ENCODE results near the gene CD300A.

The CD300A gene

GRCh38 chr17:74441537-74441936 is 24.9 kb upstream of the CD300A start:
- DNase-seq: no peak

- DNase-seq: no peak
These were observed 24.2 kb upstream of the CD300A start for GRCh38 chr17:74442291-74442669.

- DNase-seq: peak; percentile 91
These were observed 23.5 kb upstream of the CD300A start for GRCh38 chr17:74442670-74443515.

DNA sequence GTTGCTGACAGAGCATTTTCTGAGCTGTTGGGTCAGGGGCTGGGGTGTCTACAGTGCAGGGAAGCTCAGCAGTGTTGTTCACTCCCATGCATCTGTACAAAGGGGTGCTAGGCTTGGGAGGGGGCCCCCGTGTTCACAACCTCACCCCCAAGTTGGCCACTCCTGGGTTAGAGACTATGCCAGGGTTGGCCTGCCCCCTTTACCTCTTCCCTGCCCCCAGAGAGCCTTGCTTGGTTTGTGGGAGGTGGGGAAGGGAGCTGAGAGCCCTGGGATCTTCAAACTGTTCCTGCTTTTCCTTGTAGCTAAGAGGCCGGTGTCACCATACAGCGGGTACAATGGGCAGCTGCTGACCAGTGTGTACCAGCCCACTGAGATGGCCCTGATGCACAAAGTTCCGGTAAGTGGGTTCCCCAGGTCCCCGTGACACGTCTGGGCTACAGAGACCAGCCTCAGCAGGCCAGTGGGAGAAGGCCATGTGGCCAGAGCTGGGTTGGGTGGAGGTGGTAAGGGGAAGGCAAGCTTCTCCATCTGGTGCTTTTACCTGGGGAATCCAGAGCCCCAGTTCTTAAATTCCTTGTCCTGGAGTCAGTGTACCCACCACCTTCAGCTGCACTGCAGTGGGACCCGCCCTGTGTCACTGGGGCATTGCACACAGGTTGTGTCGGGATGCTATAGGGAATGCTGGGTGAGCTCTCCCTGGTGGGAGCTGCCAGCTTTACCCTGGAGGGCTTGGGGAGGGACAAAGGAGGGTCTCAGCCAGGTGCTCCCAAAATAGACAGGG is 22.7 kb upstream of the CD300A start:
- no peak for DNase-seq

- no peak for DNase-seq
These were observed 22.0 kb upstream of the CD300A start for GRCh38 chr17:74444406-74444805.

DNA sequence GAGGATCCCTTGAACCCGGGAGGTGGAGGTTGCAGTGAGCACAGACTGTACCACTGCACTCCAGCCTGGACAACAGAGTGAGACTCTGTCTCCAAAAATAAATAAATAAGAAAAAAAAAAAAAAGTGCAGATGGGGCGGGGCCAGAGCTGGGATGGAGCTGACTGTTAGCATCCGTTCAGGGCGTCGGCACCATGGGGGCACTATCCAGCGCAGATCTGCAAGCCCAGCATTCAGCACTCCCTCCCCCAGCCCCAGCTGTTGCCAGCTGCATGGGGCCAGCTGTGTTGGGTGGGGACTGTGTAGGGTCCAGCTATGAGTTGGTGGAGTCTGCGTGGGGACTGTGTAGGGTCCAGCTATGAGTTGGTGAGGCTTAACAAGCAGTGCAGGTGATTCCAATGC is 21.3 kb upstream of the CD300A start:
- DNase-seq: no peak

DNA sequence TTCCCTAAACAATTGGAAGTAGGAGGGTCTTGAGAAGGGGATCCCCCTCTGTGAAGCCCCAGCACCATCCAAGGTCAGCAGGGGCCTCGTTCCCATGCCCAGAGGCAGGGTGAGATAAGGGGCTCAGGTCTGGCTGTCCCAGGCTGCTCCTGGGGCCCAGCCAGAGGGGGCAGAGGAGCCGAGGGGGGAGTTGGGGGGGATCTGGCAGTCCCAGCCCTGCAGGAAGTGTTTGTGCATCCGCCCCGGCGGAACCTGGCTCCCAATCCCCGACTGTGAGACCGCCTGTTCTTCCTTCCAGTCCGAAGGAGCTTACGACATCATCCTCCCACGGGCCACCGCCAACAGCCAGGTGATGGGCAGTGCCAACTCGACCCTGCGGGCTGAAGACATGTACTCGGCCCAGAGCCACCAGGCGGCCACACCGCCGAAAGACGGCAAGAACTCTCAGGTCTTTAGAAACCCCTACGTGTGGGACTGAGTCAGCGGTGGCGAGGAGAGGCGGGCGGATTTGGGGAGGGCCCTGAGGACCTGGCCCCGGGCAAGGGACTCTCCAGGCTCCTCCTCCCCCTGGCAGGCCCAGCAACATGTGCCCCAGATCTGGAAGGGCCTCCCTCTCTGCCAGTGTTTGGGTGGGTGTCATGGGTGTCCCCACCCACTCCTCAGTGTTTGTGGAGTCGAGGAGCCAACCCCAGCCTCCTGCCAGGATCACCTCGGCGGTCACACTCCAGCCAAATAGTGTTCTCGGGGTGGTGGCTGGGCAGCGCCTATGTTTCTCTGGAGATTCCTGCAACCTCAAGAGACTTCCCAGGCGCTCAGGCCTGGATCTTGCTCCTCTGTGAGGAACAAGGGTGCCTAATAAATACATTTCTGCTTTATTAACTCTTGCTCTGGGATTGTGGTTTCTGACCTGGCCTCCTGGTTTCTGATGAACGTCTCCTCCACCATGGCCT is 19.6 kb upstream of the CD300A start:
- no peak for DNase-seq

- DNase-seq: no peak
These were observed 18.7 kb upstream of the CD300A start for GRCh38 chr17:74447628-74448159.

DNA sequence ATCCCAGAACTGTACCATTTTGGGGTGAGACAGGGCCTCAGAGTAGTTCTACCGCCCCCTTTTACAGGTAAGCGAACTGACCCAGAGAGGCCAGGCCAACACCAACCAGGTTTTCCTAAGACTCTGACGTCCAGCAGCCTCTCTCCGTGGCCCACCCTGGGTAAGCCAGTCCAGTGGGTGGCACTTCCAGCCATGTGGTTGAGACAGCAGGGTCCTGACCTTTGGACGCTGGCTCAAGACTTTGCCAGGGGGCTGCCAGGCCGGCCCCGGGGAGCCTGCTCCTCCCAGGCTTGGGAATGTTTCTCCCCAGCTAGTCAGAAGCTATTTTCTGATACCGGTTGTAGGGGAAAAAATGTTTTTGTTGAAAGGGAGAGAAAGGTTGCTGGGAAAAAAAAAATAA is 17.7 kb upstream of the CD300A start:
- no peak for DNase-seq

GRCh38 chr17:74449306-74449705 is 17.1 kb upstream of the CD300A start:
- DNase-seq: no peak

GRCh38 chr17:74449773-74450172 is 16.7 kb upstream of the CD300A start:
- no peak for DNase-seq

DNA sequence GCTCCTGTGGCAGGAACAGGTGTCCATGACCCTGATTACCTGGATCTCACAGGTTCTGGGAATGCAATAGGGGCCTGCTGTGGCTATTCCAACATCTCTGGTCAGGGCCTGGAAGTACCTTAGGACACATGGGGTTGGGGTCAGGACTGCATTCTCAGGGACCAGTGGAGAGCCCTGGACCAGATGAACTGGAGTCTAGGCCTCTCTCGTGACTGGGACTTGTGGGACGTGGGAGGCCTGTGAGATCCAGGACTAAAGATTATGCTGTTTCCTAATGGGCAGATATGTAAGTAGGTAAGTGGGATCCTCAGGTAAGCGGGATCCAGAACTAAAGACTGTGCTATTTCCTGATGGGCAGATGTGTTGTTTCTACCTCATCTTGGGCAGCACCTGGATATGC is 16.2 kb upstream of the CD300A start:
- no peak for DNase-seq

- DNase-seq: no peak
These were observed 15.5 kb upstream of the CD300A start for GRCh38 chr17:74450925-74451403.

DNA sequence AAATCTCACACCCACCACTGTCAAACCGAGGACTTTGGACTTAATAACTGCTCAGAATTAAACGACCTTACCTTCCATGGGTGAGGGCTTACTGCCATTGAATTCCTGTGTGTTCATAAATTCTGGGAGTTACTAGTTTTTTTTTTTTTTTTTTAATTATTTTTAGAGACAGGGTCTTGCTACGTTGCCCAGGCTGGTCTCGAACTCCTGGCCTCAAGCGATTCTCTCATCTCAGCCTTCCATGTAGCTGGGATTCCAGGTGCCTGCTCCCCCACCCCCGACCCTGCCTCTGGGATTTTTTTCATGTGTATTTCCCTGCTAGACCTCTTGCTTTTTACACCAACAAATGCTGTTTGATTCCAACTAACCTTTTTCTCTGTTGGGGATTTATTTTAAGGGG is 14.9 kb upstream of the CD300A start:
- no peak for DNase-seq

DNA sequence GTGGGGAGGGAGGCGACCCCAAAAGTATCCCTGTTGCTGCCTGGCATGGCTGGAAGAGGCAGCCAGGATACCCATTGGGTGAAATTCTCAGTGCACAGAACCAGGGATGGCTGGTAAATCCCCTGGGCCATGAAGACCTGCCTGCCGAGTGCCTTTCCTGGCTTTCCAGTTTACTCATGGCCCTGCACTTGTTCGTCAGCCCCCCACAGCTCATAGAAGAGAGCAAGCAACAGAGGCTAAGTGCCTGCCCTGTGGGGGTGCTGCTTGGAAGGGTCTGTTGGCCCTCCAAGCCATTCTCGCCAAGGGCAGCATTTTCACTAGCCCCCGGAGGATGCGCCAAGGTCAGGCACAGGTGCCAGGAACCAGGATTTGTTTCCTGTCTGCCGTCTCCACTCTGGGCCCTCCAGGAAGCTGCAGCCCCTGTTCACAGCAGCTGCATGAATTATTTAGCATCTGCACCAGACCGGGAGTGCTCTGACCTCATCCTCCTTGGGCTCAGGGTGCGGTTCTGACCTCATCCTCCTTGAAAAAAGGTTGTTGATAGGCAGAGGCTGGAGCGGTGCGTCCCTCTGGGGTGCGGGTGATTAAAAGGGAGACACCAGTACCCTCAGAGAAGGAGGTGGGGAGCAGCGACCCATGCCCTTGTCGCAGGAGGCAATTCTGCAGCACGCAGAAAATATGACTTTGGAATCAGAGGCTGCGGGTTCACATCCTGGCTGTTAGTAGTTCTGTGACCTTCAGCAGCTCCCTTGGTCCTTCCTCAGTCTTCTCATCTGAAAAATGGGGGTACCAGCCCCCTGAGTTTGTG is 14.2 kb upstream of the CD300A start:
- no peak for DNase-seq

GRCh38 chr17:74452841-74453661 is 13.4 kb upstream of the CD300A start:
- peak; percentile 35 for DNase-seq

DNA sequence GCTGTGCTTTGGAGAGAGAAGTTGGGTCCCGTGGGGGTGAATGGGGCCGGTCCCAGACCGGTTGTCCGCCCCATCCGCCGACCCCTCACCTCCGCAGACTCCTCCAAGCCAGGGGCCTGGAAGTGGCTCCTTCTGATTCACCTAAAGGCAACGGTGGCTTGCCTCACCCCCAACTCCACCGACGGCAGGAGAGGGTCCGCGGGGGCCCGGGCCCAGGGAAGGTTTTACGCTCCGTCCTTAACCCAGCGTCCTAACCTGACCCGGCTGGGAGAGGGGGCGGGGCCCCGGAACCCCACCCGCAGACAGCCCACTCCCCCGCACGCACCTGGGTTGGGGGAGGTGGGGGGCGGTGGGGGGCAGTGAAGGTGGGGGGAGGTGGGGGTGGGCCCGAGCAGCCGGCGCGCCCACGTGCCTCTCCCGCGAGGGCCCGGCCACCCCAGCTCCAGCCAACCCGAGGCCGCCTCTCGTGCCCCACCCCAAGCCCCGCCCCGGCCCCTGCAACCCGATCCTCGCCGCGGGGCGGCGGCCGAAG is 12.7 kb upstream of the CD300A start:
- peak; percentile 16 for DNase-seq

GRCh38 chr17:74454197-74455024 is 12.0 kb upstream of the CD300A start:
- DNase-seq: no peak

DNA sequence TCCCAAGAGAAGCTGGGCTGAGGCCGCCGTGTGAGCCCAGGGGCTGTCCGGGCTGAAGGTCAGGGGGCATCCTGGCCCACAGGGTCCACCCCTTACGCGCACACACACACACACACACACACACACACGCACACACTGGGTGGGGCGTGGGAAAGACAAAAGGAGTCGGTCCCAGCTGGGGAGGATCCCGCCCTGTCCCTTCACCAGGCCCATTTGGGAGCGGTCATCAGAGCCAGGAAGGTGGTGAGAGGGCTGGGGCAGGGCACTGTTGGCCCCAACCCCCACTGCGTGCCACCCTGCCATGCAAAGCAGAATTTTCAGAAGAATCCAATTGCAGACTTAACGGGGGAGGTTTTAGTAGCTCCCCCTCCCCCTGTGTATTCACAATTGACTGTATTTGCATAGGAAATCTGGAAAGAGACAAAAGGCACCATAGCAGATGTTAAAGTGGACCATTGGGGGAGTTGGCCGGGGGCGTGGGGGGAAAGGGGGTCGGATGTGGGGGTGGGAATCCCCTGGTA is 11.3 kb upstream of the CD300A start:
- DNase-seq: no peak
